NOMO-1 (cell line): ENCODE measurements around the gene ARL3.
A peak's percentile ranks its signal among the peaks of the same experiment; 100 is the strongest.
"Not testable (repeated sequence)": the region's sequence is repeated elsewhere in the genome, so short reads cannot be mapped to it uniquely, and the experiment has no call there.

ENCODE experiments used
- DNase-seq, 2 experiments: peaks; one replicate each; lab custom pipeline; 2025; ENCODE audit not compliant: unreplicated experiment in 2 of 2; lab: John Stamatoyannopoulos, UW

The ARL3 gene, protein sequence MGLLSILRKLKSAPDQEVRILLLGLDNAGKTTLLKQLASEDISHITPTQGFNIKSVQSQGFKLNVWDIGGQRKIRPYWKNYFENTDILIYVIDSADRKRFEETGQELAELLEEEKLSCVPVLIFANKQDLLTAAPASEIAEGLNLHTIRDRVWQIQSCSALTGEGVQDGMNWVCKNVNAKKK

DNA sequence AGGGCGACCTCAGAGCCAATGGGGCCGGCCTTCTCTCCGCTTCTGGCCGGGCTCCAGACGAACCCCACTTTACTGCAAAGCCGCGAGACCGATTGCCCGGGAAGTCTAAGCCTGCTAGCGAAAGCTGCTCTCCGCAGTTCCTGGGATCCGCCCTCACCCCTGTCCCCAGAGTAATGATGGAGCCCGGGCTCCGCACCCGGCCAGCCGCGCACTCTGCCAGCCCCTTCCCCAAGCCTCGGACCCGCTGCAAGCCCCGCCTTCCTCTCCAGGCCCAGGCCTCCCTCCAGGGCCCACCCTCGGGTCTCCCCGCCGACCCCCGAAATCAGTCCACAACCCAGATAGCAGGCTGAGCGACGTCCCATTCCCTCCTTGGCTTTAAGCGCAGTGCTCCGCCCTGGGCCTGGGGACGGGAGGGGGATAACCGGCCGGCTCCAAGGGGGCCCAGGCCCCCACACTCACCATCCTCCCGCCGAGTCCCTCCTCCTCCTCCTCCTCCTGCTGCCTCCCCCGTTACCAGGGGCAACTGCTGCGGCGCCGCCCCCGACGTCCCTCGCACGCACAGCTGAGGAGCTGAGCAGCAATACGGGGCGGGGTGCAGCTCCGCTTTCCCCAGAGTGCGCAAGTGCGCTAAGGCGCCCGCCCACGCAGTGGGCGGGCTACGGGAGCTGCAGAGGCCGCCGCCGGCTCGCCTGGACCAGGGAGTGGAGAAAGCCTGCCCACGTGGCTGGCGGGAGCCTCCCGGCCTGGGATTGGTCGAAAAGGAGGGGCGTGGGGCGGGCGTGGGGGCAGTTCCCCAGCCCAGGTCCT lies at the start of gene ARL3:
ARL3 (minus strand) TSS at position 584 of the 807 bp plus-strand sequence; CDS start at position 462, 122 bp downstream.
- peak; percentile 97 for DNase-seq

DNA sequence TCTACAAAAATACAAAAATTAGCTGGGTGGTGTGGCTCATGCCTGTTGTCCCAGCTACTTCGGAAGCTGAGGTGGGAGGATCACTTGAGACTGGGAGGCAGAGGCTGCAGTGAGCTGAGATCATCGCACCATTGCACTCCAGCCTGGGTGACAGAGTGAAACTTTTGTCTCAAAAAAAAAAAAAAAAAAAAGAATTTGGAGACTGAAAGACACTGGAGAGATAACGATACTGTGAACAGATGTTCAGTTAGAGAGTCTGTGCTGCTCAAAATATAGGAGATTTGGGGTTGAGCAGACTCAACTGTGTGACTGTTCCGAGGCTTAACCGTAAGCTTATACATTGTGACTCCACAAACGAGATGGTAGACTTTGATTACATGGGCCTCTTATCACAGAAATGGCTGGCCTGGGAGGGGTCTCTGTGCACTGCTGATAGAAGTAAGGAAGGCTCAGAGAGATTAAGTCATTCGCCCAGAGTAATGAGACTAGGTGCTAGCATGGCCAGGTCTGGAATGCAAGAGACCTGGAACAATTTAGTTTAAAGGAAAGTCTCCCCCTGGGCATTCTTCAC lies 48.9 kb upstream of the ARL3 start:
- DNase-seq, result no peak

GRCh38 chr10:102762401-102763015 lies 48.3 kb upstream of the ARL3 start:
- no peak for DNase-seq

DNA sequence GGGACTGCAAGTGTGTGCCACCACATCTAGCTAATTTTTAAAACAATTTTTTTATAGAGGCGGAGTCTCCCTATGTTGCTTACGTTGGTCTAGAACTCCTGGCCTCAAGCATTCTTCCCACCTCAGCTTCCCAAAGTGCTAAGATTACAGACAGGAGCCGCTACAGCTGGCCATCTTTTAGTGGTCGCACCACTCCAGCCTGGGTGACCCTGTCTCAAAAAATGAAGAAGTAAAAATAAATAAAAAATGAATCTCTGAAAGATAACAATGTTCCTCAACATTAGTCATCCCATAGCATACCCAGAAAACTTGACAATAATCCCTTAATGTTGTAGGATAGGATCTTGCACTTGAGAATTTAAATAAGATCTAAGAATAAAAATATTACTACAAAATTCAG lies 47.8 kb upstream of the ARL3 start:
- DNase-seq, result no peak

DNA sequence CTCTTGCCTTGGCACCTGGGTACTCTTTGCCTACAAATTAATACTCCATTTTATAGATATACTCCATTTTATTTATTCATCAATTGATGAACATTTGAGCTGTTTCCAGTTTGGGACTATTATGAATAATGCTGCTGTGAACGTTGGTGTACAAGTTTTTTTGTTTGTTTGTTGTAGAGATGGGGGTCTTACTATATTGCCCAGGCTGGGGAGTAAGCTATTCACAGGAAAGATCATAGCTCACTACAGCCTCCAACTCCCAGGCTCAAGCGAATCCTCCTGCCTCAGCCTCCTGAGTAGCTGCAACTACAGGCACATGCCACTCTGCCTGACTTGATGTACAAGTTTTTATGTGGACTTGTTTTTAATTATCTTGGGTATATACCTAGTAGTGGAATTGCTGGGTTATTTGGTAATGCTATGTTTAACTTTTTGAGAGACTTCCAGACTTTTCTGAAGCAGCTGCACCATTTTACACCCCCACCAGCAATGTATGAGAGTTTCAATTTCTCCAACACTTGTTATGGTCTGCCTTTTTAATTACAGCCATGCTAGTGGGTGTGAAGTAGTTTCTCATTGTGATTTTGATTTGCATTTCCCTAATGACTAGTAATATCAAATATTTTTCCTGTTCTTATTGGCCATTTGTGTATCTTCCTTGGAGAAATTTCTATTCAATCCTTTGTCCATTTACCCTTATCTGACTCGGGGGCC lies 45.5 kb upstream of the ARL3 start:
- no peak for DNase-seq

- DNase-seq, result not testable (repeated sequence)
These were observed 44.7 kb upstream of the ARL3 start for GRCh38 chr10:102758933-102759262.

DNA sequence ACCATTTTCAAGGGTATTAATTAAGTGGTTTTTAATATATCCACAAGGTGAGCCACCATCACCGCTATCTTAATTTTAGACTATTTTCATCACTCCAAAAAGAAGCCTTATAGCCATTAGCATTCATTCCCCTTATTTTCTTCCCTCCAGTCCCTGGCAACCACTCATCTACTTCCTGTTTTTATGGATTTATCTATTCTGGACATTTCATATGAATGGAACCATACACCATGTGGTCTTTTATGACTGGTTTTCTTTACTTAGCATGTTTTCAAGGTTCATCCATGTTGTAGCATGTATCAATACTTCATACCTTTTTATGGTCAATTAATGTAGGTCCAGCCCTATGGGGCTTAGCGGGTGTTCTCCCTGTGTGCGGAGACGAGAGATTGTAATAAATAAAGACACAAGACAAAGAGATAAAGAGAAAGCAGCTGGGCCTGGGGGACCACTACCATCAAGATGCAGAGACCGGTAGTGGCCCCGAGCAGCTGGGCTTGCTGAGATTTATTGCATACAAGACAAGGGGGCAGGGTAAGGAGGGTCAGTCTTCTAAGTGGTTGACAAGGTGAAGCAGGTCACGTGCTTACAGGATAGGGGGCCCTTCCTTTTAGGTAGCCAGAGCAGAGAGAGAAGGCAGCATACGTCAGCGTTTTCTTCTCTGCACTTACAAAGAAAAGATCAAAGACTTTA lies 44.2 kb upstream of the ARL3 start:
- no peak for DNase-seq

DNA sequence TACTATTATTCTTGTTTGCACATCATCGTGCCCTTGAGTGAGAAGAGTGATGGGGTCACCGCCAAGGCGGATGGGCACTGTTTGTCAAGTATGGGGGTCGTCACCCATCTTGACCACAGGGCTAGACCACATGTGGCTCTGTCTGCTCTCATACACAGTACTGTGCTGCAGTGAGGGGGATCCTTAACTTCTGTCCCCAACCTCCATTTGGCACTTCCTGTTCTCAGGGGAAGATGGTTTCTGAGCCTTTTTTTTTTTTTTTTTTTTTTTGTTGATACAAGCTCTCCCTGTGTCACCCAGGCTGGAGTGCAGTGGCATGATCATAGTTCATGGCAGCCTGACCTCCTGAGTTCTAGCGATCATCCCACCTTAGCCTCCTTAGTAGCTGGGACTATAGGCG lies 43.1 kb upstream of the ARL3 start:
- DNase-seq, result no peak

DNA sequence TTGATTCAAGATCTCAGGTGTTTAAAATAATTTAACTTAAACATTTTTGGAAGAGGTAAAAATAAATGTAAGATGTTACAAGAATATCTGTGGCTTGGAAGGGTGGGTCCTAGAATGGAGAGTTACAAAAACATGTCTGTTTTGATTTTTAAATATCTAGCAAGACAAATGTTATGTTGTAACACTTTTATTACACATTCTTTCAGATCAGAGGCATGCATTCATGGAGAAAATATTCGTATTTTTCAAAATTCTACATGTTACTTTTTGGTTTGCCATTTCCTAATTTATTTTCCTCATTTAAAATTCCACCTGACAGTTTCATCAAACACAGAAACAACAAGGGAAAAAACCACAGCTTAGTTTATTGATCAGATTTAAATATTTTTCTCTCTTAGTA lies 39.5 kb upstream of the ARL3 start:
- no peak for DNase-seq

DNA sequence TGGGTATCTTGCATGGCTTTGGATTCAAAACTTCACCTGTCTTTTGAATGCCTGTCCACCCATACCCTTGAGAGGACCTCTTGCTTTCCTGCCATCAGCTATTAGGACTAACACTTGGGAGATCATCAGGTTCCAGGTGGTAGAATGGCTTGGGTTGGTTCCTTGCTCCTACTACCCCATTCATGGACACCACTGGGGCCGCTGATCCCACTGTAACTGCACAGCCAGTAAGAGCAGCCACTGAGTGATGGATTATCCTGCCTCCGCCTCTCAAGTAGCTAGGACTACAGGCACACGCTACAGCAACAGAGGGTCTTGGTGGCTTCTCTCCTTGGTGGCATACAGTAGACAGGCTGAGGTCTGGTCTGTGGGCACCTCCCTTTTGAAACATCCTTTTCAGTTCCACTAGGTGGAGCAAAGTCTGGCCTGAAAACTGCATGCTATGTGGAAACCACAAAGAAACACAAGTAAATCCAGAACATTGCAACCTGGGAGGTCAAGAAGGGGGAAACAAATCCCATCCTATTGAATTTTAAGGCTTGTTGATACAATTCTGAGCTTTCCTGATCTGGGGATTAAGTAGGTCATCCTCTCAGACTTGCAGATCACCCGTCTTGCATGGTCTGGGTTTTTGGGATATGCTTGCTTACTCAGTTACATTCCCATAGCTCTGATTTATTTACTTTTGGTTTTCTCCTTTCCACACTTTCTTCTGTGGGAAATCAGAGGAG lies 38.9 kb upstream of the ARL3 start:
- DNase-seq, result peak; percentile 33 to 70

GRCh38 chr10:102752266-102752930 lies 38.2 kb upstream of the ARL3 start:
- DNase-seq, result no peak

- DNase-seq, result no peak
These were observed 31.0 kb upstream of the ARL3 start for GRCh38 chr10:102745157-102745556.

GRCh38 chr10:102744374-102745051 lies 30.3 kb upstream of the ARL3 start:
- no peak for DNase-seq

GRCh38 chr10:102743588-102744373 lies 29.6 kb upstream of the ARL3 start, which contains the start of gene WBP1L:
WBP1L (plus strand) TSS chr10:102743948; CDS start chr10:102744054, 106 bp downstream.
- DNase-seq, result peak; percentile 94 to 99

DNA sequence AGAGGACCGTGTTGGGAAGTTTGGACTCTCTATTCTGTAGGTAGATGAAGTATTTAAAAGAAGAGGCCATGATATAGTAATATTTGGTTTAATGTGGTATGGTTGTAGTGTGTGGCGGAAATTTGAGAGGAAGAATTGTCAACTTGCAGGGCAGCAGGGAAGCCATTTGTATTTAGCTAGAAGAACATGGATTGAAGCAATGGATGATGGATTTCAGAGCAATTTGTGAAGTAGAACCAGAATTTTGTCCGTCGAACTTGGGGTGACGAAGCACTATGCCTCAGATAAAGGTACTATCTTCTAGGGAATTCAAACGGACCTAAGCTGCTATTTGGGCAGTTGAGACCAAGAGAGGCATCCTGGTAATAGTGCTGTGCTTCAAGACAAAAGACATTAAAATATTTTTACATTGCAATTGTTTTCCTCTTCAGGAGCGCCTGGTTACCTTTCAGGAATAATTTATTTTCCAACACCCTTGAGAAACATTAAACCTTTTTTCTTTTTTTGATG lies 28.9 kb upstream of the ARL3 start:
- no peak for DNase-seq

GRCh38 chr10:102742313-102742712 lies 28.1 kb upstream of the ARL3 start:
- DNase-seq, result not testable (repeated sequence)

DNA sequence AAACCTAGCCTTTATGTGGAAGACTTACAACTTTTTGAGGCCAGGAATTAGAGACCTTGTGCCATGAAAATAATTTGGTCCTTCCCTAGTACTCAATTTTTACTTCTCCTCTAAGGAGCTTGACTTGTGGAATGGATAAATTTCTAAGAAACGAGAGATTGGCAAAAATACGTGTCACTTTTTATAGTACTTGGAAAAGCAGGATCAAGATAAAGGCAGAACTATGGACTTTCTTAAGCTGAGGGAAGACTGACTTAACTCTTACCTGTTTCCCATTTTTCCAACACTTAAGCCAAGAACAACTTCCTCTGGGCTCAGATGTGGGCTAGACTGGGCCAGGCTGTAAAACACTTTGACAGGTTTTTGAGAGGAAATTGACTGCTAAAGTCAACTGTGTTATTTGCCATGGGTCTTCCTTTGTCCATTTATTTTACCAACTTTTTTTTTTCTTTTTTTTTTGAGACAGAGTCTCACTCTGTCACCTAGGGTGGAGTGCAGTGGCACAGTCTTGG lies 27.6 kb upstream of the ARL3 start:
- DNase-seq, result no peak
